H1 (cell line): Measurements from ENCODE around the gene NDUFA13. TPM values are rescaled to one million over a fixed set of nuclear protein-coding genes. Genes with fewer than 3 reads are reported as not detected.
A peak's percentile ranks its signal among the peaks of the same experiment; 100 is the strongest.

Experiments
- BACH1 ChIP-seq: IDR thresholded peaks from 2 replicates; pipeline ENCODE4 v1.6.1; 2012; ENCODE audit warnings: low read length, improper control_type of control experiment
- BCL11A ChIP-seq, 2 experiments: IDR thresholded peaks; one replicate each; pipeline ENCODE4 v1.6.1; 2011; ENCODE audit warnings: low read depth in 2 of 2, low read length in 2 of 2, mild to moderate bottlenecking in 2 of 2
- GTF2F1 ChIP-seq: IDR thresholded peaks from 2 replicates; pipeline ENCODE4 v1.6.1; 2012; ENCODE audit warnings: low read depth, low read length, improper control_type of control experiment, borderline replicate concordance
- POLR2A ChIP-seq, 2 experiments: IDR thresholded peaks; 1 replicate in 1 of 2; 2 replicates in 1 of 2; pipeline ENCODE4 v1.6.1; 2011; ENCODE audit warnings: low read depth in 2 of 2, low read length in 2 of 2, mild to moderate bottlenecking in 2 of 2; ENCODE audit errors: control extremely low read depth in 1 of 2
- RBBP5 ChIP-seq: IDR thresholded peaks from 2 replicates; pipeline ENCODE4 v1.7.1; 2012; ENCODE audit warnings: low read depth, mild to moderate bottlenecking, inconsistent platforms, low read length, moderate library complexity, borderline replicate concordance
- SIN3A ChIP-seq, 2 experiments: IDR thresholded peaks in 1 of 2; conservative IDR thresholded peaks in 1 of 2; 2 replicates each; pipeline ENCODE4 v1.6.1; 2011 to 2012; ENCODE audit warnings: low read length in 2 of 2, improper control_type of control experiment in 1 of 2, low read depth in 1 of 2, mild to moderate bottlenecking in 1 of 2
- polyA plus RNA-seq, 7 experiments: library from polyadenylated mRNA; depleted of rRNA in 3 of 7; stranded (reverse) in 5 of 7; unstranded in 2 of 7; fragments of >200 nt in 5 of 7; fragments of 200-250 nt in 2 of 7; gene quantifications; 1 replicate in 5 of 7; 2 replicates in 1 of 7; 4 replicates in 1 of 7; pipeline versions ENCODE4 v1.2.1 to v1.2.3, GENCODE V29; 2011 to 2013; ENCODE audit warnings: missing spikeins in 2 of 7, mixed read lengths in 2 of 7
- total RNA-seq: library from RNA; stranded (reverse); fragmentation: NEBNext Ultra II Directional; extraction: Animal tissue kit (Norgen Biotek cat#: 25700); gene quantifications from 2 replicates; pipeline ENCODE4 v1.2.1, GENCODE V29; 2021
- TF ChIP-seq, protein P1 (sequence below): fragments of 300-600 bp; sonication (generic); IDR thresholded peaks from 2 replicates; pipeline ENCODE4 v1.7.1; 2012; ENCODE audit warnings: low read length, moderate library complexity, mild to moderate bottlenecking, inconsistent platforms; ENCODE audit not compliant: insufficient replicate concordance
- TF ChIP-seq, protein P2 (sequence below): IDR thresholded peaks from 2 replicates; pipeline ENCODE4 v1.6.1; 2012; ENCODE audit warnings: inconsistent platforms

Gene NDUFA13
- total and polyA plus RNA-seq, 2 of the 8 experiments (the other 6 are each of a cell fraction or from before 2014, with no cell fraction given) = 413 to 1,105 TPM

DNA sequence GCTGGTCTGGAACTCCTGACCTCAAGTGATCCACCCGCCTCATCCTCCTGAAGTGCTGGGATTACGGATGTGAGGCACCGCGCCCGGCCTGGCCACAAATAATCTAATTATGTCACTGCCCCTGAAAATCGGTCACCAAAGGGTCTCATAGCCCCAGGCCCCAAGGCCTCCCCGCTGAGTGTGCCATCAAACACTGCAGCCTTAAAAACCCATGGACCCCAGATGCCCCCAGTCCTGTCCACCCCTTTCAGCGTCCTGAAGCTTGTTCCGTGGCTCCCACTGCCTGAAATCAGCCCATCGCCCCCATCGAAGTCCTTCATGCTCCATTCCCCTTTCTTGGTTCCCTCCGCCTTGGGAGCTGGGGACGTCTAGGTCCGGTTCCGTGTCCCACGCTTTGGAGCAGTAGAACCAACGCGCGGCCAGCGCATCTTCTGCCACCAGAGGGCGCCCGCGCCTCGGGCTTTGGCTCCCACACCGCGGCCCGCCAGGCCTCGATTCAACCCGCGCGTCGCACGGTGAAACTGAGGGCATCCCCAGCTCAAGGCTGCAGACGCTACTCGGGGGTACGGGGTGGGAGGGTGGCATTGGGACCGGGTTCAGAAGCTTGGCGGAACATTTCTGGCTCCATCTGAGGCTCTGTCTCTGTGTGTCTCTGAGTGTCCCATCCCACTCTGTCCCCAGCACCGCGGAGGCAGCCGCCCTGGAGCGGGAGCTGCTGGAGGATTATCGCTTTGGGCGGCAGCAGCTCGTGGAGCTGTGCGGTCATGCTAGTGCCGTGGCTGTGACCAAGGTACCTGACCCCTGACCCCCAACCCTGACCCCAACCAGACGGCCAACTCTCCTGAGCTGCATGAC lies 16.2 kb downstream of the NDUFA13 start (continued):
- TF ChIP-seq, protein P1, sequence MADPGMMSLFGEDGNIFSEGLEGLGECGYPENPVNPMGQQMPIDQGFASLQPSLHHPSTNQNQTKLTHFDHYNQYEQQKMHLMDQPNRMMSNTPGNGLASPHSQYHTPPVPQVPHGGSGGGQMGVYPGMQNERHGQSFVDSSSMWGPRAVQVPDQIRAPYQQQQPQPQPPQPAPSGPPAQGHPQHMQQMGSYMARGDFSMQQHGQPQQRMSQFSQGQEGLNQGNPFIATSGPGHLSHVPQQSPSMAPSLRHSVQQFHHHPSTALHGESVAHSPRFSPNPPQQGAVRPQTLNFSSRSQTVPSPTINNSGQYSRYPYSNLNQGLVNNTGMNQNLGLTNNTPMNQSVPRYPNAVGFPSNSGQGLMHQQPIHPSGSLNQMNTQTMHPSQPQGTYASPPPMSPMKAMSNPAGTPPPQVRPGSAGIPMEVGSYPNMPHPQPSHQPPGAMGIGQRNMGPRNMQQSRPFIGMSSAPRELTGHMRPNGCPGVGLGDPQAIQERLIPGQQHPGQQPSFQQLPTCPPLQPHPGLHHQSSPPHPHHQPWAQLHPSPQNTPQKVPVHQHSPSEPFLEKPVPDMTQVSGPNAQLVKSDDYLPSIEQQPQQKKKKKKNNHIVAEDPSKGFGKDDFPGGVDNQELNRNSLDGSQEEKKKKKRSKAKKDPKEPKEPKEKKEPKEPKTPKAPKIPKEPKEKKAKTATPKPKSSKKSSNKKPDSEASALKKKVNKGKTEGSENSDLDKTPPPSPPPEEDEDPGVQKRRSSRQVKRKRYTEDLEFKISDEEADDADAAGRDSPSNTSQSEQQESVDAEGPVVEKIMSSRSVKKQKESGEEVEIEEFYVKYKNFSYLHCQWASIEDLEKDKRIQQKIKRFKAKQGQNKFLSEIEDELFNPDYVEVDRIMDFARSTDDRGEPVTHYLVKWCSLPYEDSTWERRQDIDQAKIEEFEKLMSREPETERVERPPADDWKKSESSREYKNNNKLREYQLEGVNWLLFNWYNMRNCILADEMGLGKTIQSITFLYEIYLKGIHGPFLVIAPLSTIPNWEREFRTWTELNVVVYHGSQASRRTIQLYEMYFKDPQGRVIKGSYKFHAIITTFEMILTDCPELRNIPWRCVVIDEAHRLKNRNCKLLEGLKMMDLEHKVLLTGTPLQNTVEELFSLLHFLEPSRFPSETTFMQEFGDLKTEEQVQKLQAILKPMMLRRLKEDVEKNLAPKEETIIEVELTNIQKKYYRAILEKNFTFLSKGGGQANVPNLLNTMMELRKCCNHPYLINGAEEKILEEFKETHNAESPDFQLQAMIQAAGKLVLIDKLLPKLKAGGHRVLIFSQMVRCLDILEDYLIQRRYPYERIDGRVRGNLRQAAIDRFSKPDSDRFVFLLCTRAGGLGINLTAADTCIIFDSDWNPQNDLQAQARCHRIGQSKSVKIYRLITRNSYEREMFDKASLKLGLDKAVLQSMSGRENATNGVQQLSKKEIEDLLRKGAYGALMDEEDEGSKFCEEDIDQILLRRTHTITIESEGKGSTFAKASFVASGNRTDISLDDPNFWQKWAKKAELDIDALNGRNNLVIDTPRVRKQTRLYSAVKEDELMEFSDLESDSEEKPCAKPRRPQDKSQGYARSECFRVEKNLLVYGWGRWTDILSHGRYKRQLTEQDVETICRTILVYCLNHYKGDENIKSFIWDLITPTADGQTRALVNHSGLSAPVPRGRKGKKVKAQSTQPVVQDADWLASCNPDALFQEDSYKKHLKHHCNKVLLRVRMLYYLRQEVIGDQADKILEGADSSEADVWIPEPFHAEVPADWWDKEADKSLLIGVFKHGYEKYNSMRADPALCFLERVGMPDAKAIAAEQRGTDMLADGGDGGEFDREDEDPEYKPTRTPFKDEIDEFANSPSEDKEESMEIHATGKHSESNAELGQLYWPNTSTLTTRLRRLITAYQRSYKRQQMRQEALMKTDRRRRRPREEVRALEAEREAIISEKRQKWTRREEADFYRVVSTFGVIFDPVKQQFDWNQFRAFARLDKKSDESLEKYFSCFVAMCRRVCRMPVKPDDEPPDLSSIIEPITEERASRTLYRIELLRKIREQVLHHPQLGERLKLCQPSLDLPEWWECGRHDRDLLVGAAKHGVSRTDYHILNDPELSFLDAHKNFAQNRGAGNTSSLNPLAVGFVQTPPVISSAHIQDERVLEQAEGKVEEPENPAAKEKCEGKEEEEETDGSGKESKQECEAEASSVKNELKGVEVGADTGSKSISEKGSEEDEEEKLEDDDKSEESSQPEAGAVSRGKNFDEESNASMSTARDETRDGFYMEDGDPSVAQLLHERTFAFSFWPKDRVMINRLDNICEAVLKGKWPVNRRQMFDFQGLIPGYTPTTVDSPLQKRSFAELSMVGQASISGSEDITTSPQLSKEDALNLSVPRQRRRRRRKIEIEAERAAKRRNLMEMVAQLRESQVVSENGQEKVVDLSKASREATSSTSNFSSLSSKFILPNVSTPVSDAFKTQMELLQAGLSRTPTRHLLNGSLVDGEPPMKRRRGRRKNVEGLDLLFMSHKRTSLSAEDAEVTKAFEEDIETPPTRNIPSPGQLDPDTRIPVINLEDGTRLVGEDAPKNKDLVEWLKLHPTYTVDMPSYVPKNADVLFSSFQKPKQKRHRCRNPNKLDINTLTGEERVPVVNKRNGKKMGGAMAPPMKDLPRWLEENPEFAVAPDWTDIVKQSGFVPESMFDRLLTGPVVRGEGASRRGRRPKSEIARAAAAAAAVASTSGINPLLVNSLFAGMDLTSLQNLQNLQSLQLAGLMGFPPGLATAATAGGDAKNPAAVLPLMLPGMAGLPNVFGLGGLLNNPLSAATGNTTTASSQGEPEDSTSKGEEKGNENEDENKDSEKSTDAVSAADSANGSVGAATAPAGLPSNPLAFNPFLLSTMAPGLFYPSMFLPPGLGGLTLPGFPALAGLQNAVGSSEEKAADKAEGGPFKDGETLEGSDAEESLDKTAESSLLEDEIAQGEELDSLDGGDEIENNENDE = no peak
- TF ChIP-seq BACH1 = peak; percentile 36; the same call in 1 of the 2 replicates
- TF ChIP-seq BCL11A (IDR thresholded peaks at IDR 0.05; ENCODE audit: low read depth in 2 of 2, low read length in 2 of 2) = no peak
- TF ChIP-seq GTF2F1 = no peak
- TF ChIP-seq RBBP5 = no peak
- 0 out of 3 replicates have a peak, but pooled peaks of 1 of the 2 experiments have one; percentile 21 for TF ChIP-seq POLR2A (IDR thresholded peaks at IDR 0.05; ENCODE audit: control extremely low read depth in 1 of 2, low read depth in 2 of 2, low read length in 2 of 2)
- TF ChIP-seq, protein P2, sequence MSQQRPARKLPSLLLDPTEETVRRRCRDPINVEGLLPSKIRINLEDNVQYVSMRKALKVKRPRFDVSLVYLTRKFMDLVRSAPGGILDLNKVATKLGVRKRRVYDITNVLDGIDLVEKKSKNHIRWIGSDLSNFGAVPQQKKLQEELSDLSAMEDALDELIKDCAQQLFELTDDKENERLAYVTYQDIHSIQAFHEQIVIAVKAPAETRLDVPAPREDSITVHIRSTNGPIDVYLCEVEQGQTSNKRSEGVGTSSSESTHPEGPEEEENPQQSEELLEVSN = no peak; the same call in 1 of the 2 replicates
- TF ChIP-seq SIN3A (conservative IDR thresholded peaks at IDR 0.05 in 1 of 2, IDR thresholded peaks at IDR 0.05 in 1 of 2; ENCODE audit: low read depth in 1 of 2, low read length in 2 of 2) = 0 out of 4 replicates have a peak, but pooled peaks of 1 of the 2 experiments have one; percentile 37
